ENCODE measurements around the gene PDSS2.

DNA sequence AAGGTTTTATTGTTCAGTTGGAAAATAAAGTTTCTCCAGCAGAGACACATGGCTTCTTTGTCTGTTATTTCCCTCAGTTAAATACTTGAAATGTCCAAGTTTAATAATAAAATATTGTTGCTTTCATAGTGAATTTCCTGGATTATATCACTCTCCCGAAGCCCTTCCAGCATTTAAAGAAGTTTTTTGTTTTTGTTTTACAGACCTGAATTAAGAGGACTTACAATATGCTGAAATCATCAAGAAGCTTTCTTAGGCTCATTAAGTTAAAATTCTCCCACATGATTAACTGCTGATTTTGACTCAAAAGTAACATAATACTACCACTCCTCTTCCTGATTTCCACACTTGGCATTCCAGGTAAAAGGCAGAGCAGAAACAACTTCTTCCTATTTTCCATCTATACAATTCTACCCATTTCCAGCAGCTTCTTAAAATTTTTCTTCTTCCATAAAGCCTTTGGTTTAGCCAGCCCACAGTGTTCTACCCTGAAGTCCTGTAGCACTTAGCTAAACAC is 35.8 kb downstream of the PDSS2 start:
- TF ChIP-seq, protein P1, sequence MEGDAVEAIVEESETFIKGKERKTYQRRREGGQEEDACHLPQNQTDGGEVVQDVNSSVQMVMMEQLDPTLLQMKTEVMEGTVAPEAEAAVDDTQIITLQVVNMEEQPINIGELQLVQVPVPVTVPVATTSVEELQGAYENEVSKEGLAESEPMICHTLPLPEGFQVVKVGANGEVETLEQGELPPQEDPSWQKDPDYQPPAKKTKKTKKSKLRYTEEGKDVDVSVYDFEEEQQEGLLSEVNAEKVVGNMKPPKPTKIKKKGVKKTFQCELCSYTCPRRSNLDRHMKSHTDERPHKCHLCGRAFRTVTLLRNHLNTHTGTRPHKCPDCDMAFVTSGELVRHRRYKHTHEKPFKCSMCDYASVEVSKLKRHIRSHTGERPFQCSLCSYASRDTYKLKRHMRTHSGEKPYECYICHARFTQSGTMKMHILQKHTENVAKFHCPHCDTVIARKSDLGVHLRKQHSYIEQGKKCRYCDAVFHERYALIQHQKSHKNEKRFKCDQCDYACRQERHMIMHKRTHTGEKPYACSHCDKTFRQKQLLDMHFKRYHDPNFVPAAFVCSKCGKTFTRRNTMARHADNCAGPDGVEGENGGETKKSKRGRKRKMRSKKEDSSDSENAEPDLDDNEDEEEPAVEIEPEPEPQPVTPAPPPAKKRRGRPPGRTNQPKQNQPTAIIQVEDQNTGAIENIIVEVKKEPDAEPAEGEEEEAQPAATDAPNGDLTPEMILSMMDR (IDR thresholded peaks at IDR 0.05), result no peak
- TF ChIP-seq POLR2A (IDR thresholded peaks at IDR 0.05), result no peak
